ENCODE data around the gene WNT9A.

DNA sequence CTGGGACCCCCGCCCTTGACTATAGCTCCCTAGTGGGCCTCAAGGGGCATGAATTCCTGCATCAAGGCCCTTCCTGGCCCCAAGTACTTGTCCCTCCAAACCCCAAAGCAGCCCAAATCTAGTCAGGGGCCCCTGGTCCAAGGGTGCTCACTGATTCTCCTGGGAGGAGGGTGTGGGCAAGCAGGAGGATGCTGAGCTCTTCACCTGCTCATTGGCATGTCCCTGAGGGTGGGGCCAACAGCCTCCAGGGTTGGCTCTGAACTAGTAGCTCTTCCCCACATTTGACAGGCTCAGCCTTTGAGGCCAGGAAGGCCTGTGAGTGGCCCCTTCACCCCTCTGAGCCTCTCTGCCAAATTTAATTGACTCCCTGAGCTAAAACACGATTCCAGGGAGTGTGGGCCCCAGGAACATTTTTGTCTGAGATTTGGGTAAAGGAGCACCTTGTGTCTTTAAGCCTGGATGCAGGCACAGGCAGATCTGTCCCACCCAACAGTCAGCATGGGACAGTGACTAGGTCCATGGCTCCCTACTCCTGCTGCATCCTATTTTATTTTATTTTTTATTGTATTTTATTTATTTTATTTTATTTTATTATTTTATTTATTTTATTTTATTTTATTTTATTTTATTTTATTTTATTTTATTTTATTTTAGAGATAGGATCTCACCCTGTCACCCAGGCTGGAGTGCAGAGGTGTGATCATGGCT, 11.0 kb upstream of the WNT9A start:
- TF ChIP-seq ZNF274 (IDR thresholded peaks at IDR 0.05; ENCODE audit: low read depth, low read length), result no peak
- TF ChIP-seq YY1 (IDR thresholded peaks at IDR 0.05; ENCODE audit: insufficient read depth, insufficient read length), result no peak

Data from NT2/D1 (cell line).